ENCODE results near the gene PLIN5.

- TF ChIP-seq CTCF (IDR thresholded peaks at IDR 0.05; ENCODE audit: poor library complexity, severe bottlenecking) (no peak), TAF1 (IDR thresholded peaks at IDR 0.05; ENCODE audit: low read depth) (no peak), POLR2AphosphoS5 (IDR thresholded peaks at IDR 0.05) (no peak)
Measured at GRCh38 chr19:4566402-4567051, 31.5 kb upstream of the PLIN5 start.

Data from neural cell (in vitro differentiated cells).